ENCODE measurements around the gene KNL1.
"Not testable (repeated sequence)": the region's sequence is repeated elsewhere in the genome, so short reads cannot be mapped to it uniquely, and the experiment has no call there.

DNA sequence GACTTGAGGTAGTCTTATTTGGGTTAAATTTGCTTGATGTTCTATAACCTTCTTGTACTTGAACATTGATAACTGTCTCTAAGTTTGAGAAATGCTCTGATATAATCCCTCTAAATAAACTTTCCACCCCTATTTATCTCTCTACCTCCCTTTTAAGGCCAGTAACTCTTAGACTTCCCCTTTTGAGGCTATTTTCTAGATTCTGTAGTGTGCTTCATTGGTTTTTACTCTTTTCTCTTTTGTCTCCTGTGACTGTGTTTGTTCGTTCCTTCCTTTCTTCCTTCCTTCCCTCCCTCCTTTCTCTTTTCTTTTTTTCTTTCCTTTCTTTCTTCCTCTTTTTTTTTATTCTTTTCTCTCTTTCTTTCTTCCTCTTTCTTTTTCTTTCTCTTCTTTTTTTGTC lies 86.9 kb downstream of the KNL1 start:
- TF ChIP-seq, protein P1, sequence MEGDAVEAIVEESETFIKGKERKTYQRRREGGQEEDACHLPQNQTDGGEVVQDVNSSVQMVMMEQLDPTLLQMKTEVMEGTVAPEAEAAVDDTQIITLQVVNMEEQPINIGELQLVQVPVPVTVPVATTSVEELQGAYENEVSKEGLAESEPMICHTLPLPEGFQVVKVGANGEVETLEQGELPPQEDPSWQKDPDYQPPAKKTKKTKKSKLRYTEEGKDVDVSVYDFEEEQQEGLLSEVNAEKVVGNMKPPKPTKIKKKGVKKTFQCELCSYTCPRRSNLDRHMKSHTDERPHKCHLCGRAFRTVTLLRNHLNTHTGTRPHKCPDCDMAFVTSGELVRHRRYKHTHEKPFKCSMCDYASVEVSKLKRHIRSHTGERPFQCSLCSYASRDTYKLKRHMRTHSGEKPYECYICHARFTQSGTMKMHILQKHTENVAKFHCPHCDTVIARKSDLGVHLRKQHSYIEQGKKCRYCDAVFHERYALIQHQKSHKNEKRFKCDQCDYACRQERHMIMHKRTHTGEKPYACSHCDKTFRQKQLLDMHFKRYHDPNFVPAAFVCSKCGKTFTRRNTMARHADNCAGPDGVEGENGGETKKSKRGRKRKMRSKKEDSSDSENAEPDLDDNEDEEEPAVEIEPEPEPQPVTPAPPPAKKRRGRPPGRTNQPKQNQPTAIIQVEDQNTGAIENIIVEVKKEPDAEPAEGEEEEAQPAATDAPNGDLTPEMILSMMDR (conservative IDR thresholded peaks at IDR 0.05 in 1 of 2, IDR thresholded peaks at IDR 0.05 in 1 of 2; ENCODE audit: low read depth in 1 of 2, low read length in 2 of 2), result not testable (repeated sequence)
- TF ChIP-seq EZH2 (IDR thresholded peaks at IDR 0.05; ENCODE audit: low read length, missing control alignments), result not testable (repeated sequence)
